ENCODE data around the gene B4GALNT3. TPM values are rescaled to one million over a fixed set of nuclear protein-coding genes. Genes with fewer than 3 reads are reported as not detected.

Gene B4GALNT3
- total and polyA plus RNA-seq, 2 donors (not counting 1 experiment from before 2014, with no cell fraction given), result not detected

DNA sequence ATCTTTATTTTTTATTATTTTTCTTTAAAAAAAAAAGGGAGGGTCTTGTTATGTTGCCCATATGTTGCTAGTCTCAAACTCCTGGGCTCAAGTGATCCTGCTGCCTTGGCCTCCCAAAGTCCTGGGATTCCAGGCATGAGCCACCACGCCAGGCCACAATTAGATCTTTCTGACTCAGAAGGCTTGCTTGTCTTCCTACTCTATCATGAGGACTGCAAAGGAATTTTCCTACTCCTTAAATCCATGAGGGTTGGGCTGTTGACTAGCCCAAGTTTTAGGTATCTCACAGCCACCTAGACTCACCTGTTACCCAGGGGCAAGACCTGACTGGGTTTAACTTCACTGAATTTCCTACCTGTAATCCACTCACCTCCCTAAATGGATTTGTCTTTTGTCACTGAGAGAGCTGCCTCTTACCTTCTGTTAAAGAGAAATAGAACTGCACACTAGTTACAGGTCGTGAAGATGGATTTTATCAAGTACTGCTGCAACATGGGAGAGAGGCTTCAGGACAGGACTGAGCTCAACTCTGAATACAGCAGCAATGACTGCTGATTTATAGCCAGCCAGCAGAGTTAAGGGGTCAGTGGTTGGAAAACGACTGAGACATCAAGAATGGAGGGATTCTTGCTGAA lies 72.3 kb downstream of the B4GALNT3 start:
- no peaks in the 10 kb centered on the region for H4K20me1 ChIP-seq (ENCODE audit: control insufficient read depth, extremely low read depth, insufficient read depth, low read length)
- H3K4me1 ChIP-seq (ENCODE audit: control insufficient read depth, extremely low read depth, insufficient read depth, low read length), result no peaks in the 10 kb centered on the region
- H3K27ac ChIP-seq (ENCODE audit: insufficient read depth, low read length), result no peak overlapping the region
- H3K9ac ChIP-seq (ENCODE audit: insufficient read depth, low read length), result no peak overlapping the region
- H2AFZ ChIP-seq (ENCODE audit: low read length), result no peak overlapping the region
- no peak overlapping the region for H3K4me2 ChIP-seq (ENCODE audit: extremely low read depth, insufficient read depth, low read length)
- H3K27me3 ChIP-seq (ENCODE audit: control insufficient read depth, insufficient read depth, low read length), result peaks cover 2% of the 10 kb centered on the region
- no peaks in the 10 kb centered on the region for H3K36me3 ChIP-seq (ENCODE audit: control insufficient read depth, insufficient read depth, low read length)
- no peaks in the 10 kb centered on the region for H3K9me3 ChIP-seq (ENCODE audit: control insufficient read depth, insufficient read depth, low read depth, low read length)
- TF ChIP-seq EZH2 (IDR thresholded peaks at IDR 0.05; ENCODE audit: low read length, missing control alignments), result no peak
- TF ChIP-seq, protein P1, sequence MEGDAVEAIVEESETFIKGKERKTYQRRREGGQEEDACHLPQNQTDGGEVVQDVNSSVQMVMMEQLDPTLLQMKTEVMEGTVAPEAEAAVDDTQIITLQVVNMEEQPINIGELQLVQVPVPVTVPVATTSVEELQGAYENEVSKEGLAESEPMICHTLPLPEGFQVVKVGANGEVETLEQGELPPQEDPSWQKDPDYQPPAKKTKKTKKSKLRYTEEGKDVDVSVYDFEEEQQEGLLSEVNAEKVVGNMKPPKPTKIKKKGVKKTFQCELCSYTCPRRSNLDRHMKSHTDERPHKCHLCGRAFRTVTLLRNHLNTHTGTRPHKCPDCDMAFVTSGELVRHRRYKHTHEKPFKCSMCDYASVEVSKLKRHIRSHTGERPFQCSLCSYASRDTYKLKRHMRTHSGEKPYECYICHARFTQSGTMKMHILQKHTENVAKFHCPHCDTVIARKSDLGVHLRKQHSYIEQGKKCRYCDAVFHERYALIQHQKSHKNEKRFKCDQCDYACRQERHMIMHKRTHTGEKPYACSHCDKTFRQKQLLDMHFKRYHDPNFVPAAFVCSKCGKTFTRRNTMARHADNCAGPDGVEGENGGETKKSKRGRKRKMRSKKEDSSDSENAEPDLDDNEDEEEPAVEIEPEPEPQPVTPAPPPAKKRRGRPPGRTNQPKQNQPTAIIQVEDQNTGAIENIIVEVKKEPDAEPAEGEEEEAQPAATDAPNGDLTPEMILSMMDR (conservative IDR thresholded peaks at IDR 0.05 in 1 of 2, IDR thresholded peaks at IDR 0.05 in 1 of 2; ENCODE audit: low read depth in 1 of 2, low read length in 2 of 2), result no peak
- no peak overlapping the region for H3K4me3 ChIP-seq (replicated peaks in 1 of 4; ENCODE audit: control extremely low read depth in 1 of 4, insufficient read depth in 1 of 4, low read depth in 3 of 4, low read length in 4 of 4)
- peak in 1 of 2 donors; percentile 62 for DNase-seq (ENCODE audit: low read depth in 2 of 2)
- no peaks in the 10 kb centered on the region for H3K79me2 ChIP-seq (ENCODE audit: control insufficient read depth, insufficient read depth, low read length)

DNA sequence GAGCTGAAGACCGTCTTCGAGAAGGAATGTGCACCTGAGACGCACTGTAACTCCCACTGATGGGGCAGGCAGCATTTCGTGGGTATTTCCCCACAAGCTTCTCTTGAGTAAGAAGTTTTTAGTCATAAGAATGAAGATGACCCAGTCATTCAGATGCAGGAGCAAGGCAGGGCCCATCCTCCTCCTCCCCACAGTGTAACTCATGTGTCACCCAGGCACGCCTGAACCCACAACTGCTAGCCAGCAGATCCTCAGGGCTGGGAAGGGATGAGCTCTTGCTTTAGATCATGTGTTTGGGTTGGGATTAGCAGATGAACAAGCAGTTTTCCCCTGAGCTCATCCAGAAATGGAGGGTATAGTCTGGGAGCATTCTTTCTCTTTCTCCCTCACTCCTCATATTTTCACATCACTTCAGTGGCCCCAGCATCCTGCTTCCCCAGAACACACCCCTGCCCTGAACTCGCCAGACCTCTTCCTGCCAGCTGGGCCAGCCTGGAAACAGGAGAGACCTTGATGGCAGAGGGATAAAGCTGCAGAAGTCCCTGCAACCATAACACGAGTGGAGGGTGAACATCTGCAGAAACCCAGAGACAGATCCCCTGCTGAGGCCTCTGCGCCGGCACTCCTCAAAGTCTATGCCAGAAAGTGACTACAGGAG lies 73.3 kb downstream of the B4GALNT3 start:
- Histone ChIP-seq H3K9ac (ENCODE audit: insufficient read depth, low read length) (no peak overlapping the region), H3K4me3 (replicated peaks in 1 of 4; ENCODE audit: control extremely low read depth in 1 of 4, insufficient read depth in 1 of 4, low read depth in 3 of 4, low read length in 4 of 4) (no peak overlapping the region)

GRCh38 chr12:533718-534117 lies 74.0 kb downstream of the B4GALNT3 start:
- Histone ChIP-seq H3K9me3 (ENCODE audit: control insufficient read depth, insufficient read depth, low read depth, low read length) (no peaks in the 10 kb centered on the region), H3K4me3 (replicated peaks in 1 of 4; ENCODE audit: control extremely low read depth in 1 of 4, insufficient read depth in 1 of 4, low read depth in 3 of 4, low read length in 4 of 4) (no peak overlapping the region), H3K4me2 (ENCODE audit: extremely low read depth, insufficient read depth, low read length) (no peak overlapping the region), H3K79me2 (ENCODE audit: control insufficient read depth, insufficient read depth, low read length) (no peaks in the 10 kb centered on the region), H3K27me3 (ENCODE audit: control insufficient read depth, insufficient read depth, low read length) (peaks cover 2% of the 10 kb centered on the region), H4K20me1 (ENCODE audit: control insufficient read depth, extremely low read depth, insufficient read depth, low read length) (no peaks in the 10 kb centered on the region), H3K27ac (ENCODE audit: insufficient read depth, low read length) (no peak overlapping the region), H3K36me3 (ENCODE audit: control insufficient read depth, insufficient read depth, low read length) (no peaks in the 10 kb centered on the region), H3K9ac (ENCODE audit: insufficient read depth, low read length) (no peak overlapping the region), H2AFZ (ENCODE audit: low read length) (no peak overlapping the region), H3K4me1 (ENCODE audit: control insufficient read depth, extremely low read depth, insufficient read depth, low read length) (no peaks in the 10 kb centered on the region)
- TF ChIP-seq EZH2 (IDR thresholded peaks at IDR 0.05; ENCODE audit: low read length, missing control alignments), result no peak
- TF ChIP-seq, protein P1 (conservative IDR thresholded peaks at IDR 0.05 in 1 of 2, IDR thresholded peaks at IDR 0.05 in 1 of 2; ENCODE audit: low read depth in 1 of 2, low read length in 2 of 2), result no peak
- DNase-seq (ENCODE audit: low read depth in 2 of 2), result no peak

More for the DNA sequence above, 73.3 kb downstream of the B4GALNT3 start:
- Histone ChIP-seq H3K27me3 (ENCODE audit: control insufficient read depth, insufficient read depth, low read length) (peaks cover 2% of the 10 kb centered on the region), H3K9me3 (ENCODE audit: control insufficient read depth, insufficient read depth, low read depth, low read length) (no peaks in the 10 kb centered on the region), H4K20me1 (ENCODE audit: control insufficient read depth, extremely low read depth, insufficient read depth, low read length) (no peaks in the 10 kb centered on the region), H3K36me3 (ENCODE audit: control insufficient read depth, insufficient read depth, low read length) (no peaks in the 10 kb centered on the region), H3K4me1 (ENCODE audit: control insufficient read depth, extremely low read depth, insufficient read depth, low read length) (no peaks in the 10 kb centered on the region), H2AFZ (ENCODE audit: low read length) (no peak overlapping the region), H3K79me2 (ENCODE audit: control insufficient read depth, insufficient read depth, low read length) (no peaks in the 10 kb centered on the region), H3K4me2 (ENCODE audit: extremely low read depth, insufficient read depth, low read length) (no peak overlapping the region), H3K27ac (ENCODE audit: insufficient read depth, low read length) (no peak overlapping the region)
- DNase-seq (ENCODE audit: low read depth in 2 of 2), result peak in 1 of 2 donors; percentile 69
- TF ChIP-seq, protein P1 (conservative IDR thresholded peaks at IDR 0.05 in 1 of 2, IDR thresholded peaks at IDR 0.05 in 1 of 2; ENCODE audit: low read depth in 1 of 2, low read length in 2 of 2), result no peak
- no peak for TF ChIP-seq EZH2 (IDR thresholded peaks at IDR 0.05; ENCODE audit: low read length, missing control alignments)

All from fibroblast of lung (primary cell).